ENCODE data around the gene ABCG1.

ABCG1 gene

GRCh38 chr21:42302076-42302650 lies 83.2 kb downstream of the ABCG1 start:
- in situ Hi-C loops (cut with HindIII; ENCODE audit: low sequenced_read_pairs) = no loop called here

- in situ Hi-C loops (cut with HindIII; ENCODE audit: low sequenced_read_pairs) = no loop called here
Measured at GRCh38 chr21:42302794-42303193, 83.9 kb downstream of the ABCG1 start.

GRCh38 chr21:42303443-42303842 lies 84.5 kb downstream of the ABCG1 start:
- in situ Hi-C loops (cut with HindIII; ENCODE audit: low sequenced_read_pairs) = no loop called here

- in situ Hi-C loops (cut with HindIII; ENCODE audit: low sequenced_read_pairs) = no loop called here
Measured at GRCh38 chr21:42304556-42305454, 85.9 kb downstream of the ABCG1 start.

- in situ Hi-C loops (cut with HindIII; ENCODE audit: low sequenced_read_pairs) = no loop called here
Measured at GRCh38 chr21:42305707-42306147, 86.8 kb downstream of the ABCG1 start.

GRCh38 chr21:42306366-42307035 lies 87.6 kb downstream of the ABCG1 start:
- in situ Hi-C loops (cut with HindIII; ENCODE audit: low sequenced_read_pairs) = no loop called here

- in situ Hi-C loops (cut with HindIII; ENCODE audit: low sequenced_read_pairs) = no loop called here
Measured at GRCh38 chr21:42307106-42307505, 88.2 kb downstream of the ABCG1 start.

- in situ Hi-C loops (cut with HindIII; ENCODE audit: low sequenced_read_pairs) = no loop called here
Measured at GRCh38 chr21:42308161-42308913, 89.4 kb downstream of the ABCG1 start.

- in situ Hi-C loops (cut with HindIII; ENCODE audit: low sequenced_read_pairs) = no loop called here
Measured at GRCh38 chr21:42308914-42309752, 90.2 kb downstream of the ABCG1 start.

GRCh38 chr21:42309753-42310213 lies 90.8 kb downstream of the ABCG1 start:
- in situ Hi-C loops (cut with HindIII; ENCODE audit: low sequenced_read_pairs) = no loop called here

GRCh38 chr21:42310411-42311001 lies 91.6 kb downstream of the ABCG1 start:
- in situ Hi-C loops (cut with HindIII; ENCODE audit: low sequenced_read_pairs) = no loop called here

GRCh38 chr21:42311160-42311559 lies 92.2 kb downstream of the ABCG1 start:
- in situ Hi-C loops (cut with HindIII; ENCODE audit: low sequenced_read_pairs) = no loop called here

- in situ Hi-C loops (cut with HindIII; ENCODE audit: low sequenced_read_pairs) = no loop called here
Measured at GRCh38 chr21:42311816-42312625, 93.1 kb downstream of the ABCG1 start.

- in situ Hi-C loops (cut with HindIII; ENCODE audit: low sequenced_read_pairs) = no loop called here
Measured at GRCh38 chr21:42312626-42313104, 93.7 kb downstream of the ABCG1 start.

GRCh38 chr21:42313501-42313969 lies 94.6 kb downstream of the ABCG1 start:
- in situ Hi-C loops (cut with HindIII; ENCODE audit: low sequenced_read_pairs) = no loop called here

- in situ Hi-C loops (cut with HindIII; ENCODE audit: low sequenced_read_pairs) = no loop called here
Measured at GRCh38 chr21:42314616-42315295, 95.8 kb downstream of the ABCG1 start.

- in situ Hi-C loops (cut with HindIII; ENCODE audit: low sequenced_read_pairs) = no loop called here
Measured at GRCh38 chr21:42315296-42315891, 96.5 kb downstream of the ABCG1 start, which contains the start of gene TFF3. Gene TFF3 (minus strand): TSS chr21:42315409. CDS start chr21:42315374, 35 bp downstream.
